IMR-90 (cell line): ENCODE results near the gene FAH. TPM values are rescaled to one million over a fixed set of nuclear protein-coding genes. Genes with fewer than 3 reads are reported as not detected.

ENCODE experiments used
- ATAC-seq: fragments of 200-7000 bp; cut with Tn5 transposase; 2 replicates; pipeline ENCODE4 v1.9.1; 2020; ENCODE audit warnings: low read depth, mild to moderate bottlenecking, moderate library complexity
- BruUV-seq: library from RNA; stranded (reverse); fragments of 400-500 nt; replicated peaks from 2 replicates; lab custom pipeline; 2021; lab: Mats Ljungman, UMichigan
- CTCF ChIA-PET: fragments of 300-600 bp; formaldehyde crosslinking; extraction: SDS; loops from one replicate; lab custom pipeline; 2021; ENCODE audit warnings: antibody characterized with exemption; lab: Yijun Ruan, JAX
- POLR2A ChIA-PET: fragments of 300-600 bp; sonication (Branson Sonifier 250); formaldehyde crosslinking; loops from one replicate; lab custom pipeline; 2022; ENCODE audit warnings: antibody characterized with exemption; ENCODE audit not compliant: unreplicated experiment; lab: Charles Lee
- DNase-seq: peaks from one replicate; pipeline ENCODE4 v3.0.0; 2013
- H2AFZ ChIP-seq: replicated peaks from 2 replicates; pipeline ENCODE3; 2013; ENCODE audit warnings: low read length, mild to moderate bottlenecking; ENCODE audit not compliant: poor library complexity
- H2AK5ac ChIP-seq: 2 replicates; pipeline ENCODE4 v1.6.1; 2013; ENCODE audit warnings: low read depth, low read length, inconsistent platforms
- H2AK9ac ChIP-seq: replicated peaks from 2 replicates; pipeline ENCODE3; 2013; ENCODE audit warnings: mild to moderate bottlenecking, low read depth, low read length, moderate library complexity; ENCODE audit not compliant: poor library complexity
- H2BK120ac ChIP-seq: 2 replicates; pipeline ENCODE4 v1.6.1; 2013; ENCODE audit warnings: low read depth, low read length, inconsistent platforms
- H2BK15ac ChIP-seq: 3 replicates; pipeline ENCODE4 v1.6.1; 2013; ENCODE audit warnings: low read depth, low read length, inconsistent platforms
- H2BK20ac ChIP-seq: 2 replicates; pipeline ENCODE4 v1.6.1; 2013; ENCODE audit warnings: low read depth, mild to moderate bottlenecking, inconsistent platforms, low read length, moderate library complexity
- H2BK5ac ChIP-seq: 2 replicates; pipeline ENCODE4 v1.6.1; 2013; ENCODE audit warnings: mild to moderate bottlenecking, low read depth, low read length, inconsistent platforms; ENCODE audit not compliant: poor library complexity, severe bottlenecking
- H3K14ac ChIP-seq: replicated peaks from 2 replicates; pipeline ENCODE4 v1.6.1; 2013; ENCODE audit warnings: low read depth, low read length, inconsistent platforms
- H3K18ac ChIP-seq: 2 replicates; pipeline ENCODE4 v1.6.1; 2013; ENCODE audit warnings: low read depth, low read length, control low read depth
- H3K23ac ChIP-seq: 2 replicates; pipeline ENCODE4 v1.6.1; 2013; ENCODE audit warnings: low read depth, low read length, inconsistent platforms
- H3K27ac ChIP-seq: 2 replicates; pipeline ENCODE4 v1.5.1; 2013; ENCODE audit warnings: mild to moderate bottlenecking, control low read depth, low read length; ENCODE audit not compliant: insufficient read depth
- H3K27me3 ChIP-seq: 2 replicates; pipeline ENCODE4 v1.6.1; 2013; ENCODE audit warnings: low read length; ENCODE audit not compliant: control insufficient read depth, insufficient read depth
- H3K36me3 ChIP-seq: 2 replicates; pipeline ENCODE4 v1.6.1; 2013; ENCODE audit warnings: low read length, mixed read lengths; ENCODE audit not compliant: control insufficient read depth, insufficient read depth
- H3K4ac ChIP-seq: 2 replicates; pipeline ENCODE4 v1.6.1; 2013; ENCODE audit warnings: low read depth, low read length, inconsistent platforms
- H3K4me1 ChIP-seq: 2 replicates; pipeline ENCODE4 v1.6.1; 2013; ENCODE audit warnings: low read length, mixed read lengths; ENCODE audit not compliant: control insufficient read depth, insufficient read depth
- H3K4me2 ChIP-seq: 2 replicates; pipeline ENCODE4 v1.6.1; 2013; ENCODE audit warnings: low read depth, mild to moderate bottlenecking, control low read depth, low read length, moderate library complexity
- H3K4me3 ChIP-seq: 2 replicates; pipeline ENCODE4 v1.5.1; 2013; ENCODE audit warnings: low read depth, mild to moderate bottlenecking, control low read depth, low read length, moderate library complexity; ENCODE audit not compliant: insufficient read depth
- H3K56ac ChIP-seq: 2 replicates; pipeline ENCODE4 v1.6.1; 2013; ENCODE audit warnings: low read length, inconsistent platforms; ENCODE audit not compliant: insufficient read depth; ENCODE audit errors: extremely low read depth
- H3K79me1 ChIP-seq, 2 experiments: 2 replicates each; pipeline ENCODE4 v1.6.1; 2013; ENCODE audit warnings: low read length in 2 of 2, inconsistent platforms in 1 of 2, low read depth in 1 of 2
- H3K9ac ChIP-seq: 2 replicates; pipeline ENCODE4 v1.6.1; 2013; ENCODE audit warnings: low read depth, low read length, control low read depth
- H3K9me1 ChIP-seq: 2 replicates; pipeline ENCODE4 v1.6.1; 2013; ENCODE audit warnings: low read length, inconsistent platforms; ENCODE audit not compliant: insufficient read depth
- H3K9me3 ChIP-seq: 2 replicates; pipeline ENCODE4 v1.6.1; 2013; ENCODE audit warnings: low read length; ENCODE audit not compliant: control insufficient read depth, insufficient read depth
- H4K20me1 ChIP-seq: 2 replicates; pipeline ENCODE4 v1.6.1; 2013; ENCODE audit warnings: low read length, inconsistent platforms; ENCODE audit not compliant: insufficient read depth
- H4K5ac ChIP-seq: 2 replicates; pipeline ENCODE4 v1.6.1; 2013; ENCODE audit warnings: mild to moderate bottlenecking, low read depth, low read length, control low read depth
- H4K8ac ChIP-seq, 2 experiments: 2 replicates each; pipeline ENCODE4 v1.6.1; 2013; ENCODE audit warnings: low read depth in 2 of 2, low read length in 2 of 2, control low read depth in 1 of 2, inconsistent platforms in 1 of 2
- H4K91ac ChIP-seq: 2 replicates; pipeline ENCODE4 v1.6.1; 2013; ENCODE audit warnings: low read depth, low read length, inconsistent platforms; ENCODE audit not compliant: insufficient read depth
- MAFK ChIP-seq: IDR thresholded peaks from 2 replicates; pipeline ENCODE4 v1.6.1; 2012; ENCODE audit warnings: low read depth, low read length, improper control_type of control experiment
- WGBS, 2 experiments: methylation state at CpG; one replicate each; pipeline versions ENCODE4 v1.1.5 to v1.1.7; 2013; ENCODE audit warnings: missing lambda C conversion rate in 2 of 2; ENCODE audit not compliant: insufficient read length in 1 of 2; ENCODE audit errors: extremely low coverage in 2 of 2; 5-methylcytosine and 5-hydroxymethylcytosine counted together
- dilution Hi-C: fragments of 300-500 bp; cut with HindIII; formaldehyde crosslinking; loops from one replicate; pipeline ENCODE4 v1.14.3; 2018; ENCODE audit warnings: low sequenced_read_pairs; ENCODE audit not compliant: unreplicated experiment
- in situ Hi-C: fragments of 300-500 bp; cut with MboI; formaldehyde crosslinking; loops from 3 replicates; pipeline ENCODE4 v1.14.3; 2019; ENCODE audit warnings: low sequenced_read_pairs, inconsistent platforms, mixed read lengths
- intact Hi-C: fragments of 100-400 bp; cut with micrococcal nuclease; formaldehyde crosslinking; loops from 2 replicates; pipeline ENCODE4 v1.10.0; 2022
- polyA plus RNA-seq, 3 experiments: library from polyadenylated mRNA; depleted of rRNA; stranded (reverse); fragments of >200 nt; gene quantifications; 2 replicates each; pipeline ENCODE4 v1.2.3, GENCODE V29; 2012; ENCODE audit warnings: low replicate concordance in 1 of 3
- total RNA-seq: library from RNA; depleted of rRNA; stranded (reverse); fragments of >200 nt; gene quantifications from 2 replicates; pipeline ENCODE4 v1.2.3, GENCODE V29; 2012
- TF ChIP-seq, protein P1 (sequence below): fragments of 150-350 bp; IDR thresholded peaks from 2 replicates; pipeline ENCODE4 v1.6.1; 2016; ENCODE audit warnings: low read depth, mild to moderate bottlenecking, low read length, moderate library complexity, borderline replicate concordance

FAH gene
- total and polyA plus RNA-seq, 2 of the 4 experiments (the other 2 are of a cell fraction), result 43.1 to 48.6 TPM

DNA sequence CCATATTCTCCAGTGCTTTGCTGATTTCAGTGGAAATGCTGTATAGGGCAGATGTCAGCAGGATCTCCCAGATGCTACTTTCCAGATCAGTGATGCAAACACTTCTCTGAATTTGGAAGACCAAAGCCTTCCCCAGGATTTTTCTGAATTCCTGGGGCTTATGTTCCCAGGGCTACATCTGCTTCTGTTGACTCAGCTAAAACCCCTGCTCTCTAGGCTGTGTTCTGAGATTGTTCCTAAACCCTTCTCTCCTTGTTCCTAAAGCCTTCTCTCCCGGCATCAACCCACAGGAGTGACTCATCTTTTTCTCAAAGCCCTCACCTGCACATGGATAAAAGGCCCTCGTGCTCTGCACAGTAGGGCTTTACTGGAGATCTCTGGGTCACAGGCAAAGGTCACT lies 35.5 kb downstream of the FAH start:
- Histone ChIP-seq H4K91ac (no peak overlapping the region), H2BK5ac (no peak overlapping the region), H3K9ac (no peak overlapping the region), H3K18ac (no peak overlapping the region), H3K14ac (no peak overlapping the region), H3K4me2 (no peak overlapping the region), H2AK9ac (no peak overlapping the region), H3K4ac (no peak overlapping the region), H4K8ac (no peak overlapping the region), H3K79me1 (no peaks in the 10 kb centered on the region), H3K4me1 (0 out of 2 replicates have a peak, but pooled peaks cover 2% of the 10 kb centered on the region), H3K23ac (no peak overlapping the region), H3K56ac (no peak overlapping the region), H3K9me3 (no peaks in the 10 kb centered on the region), H2BK120ac (no peak overlapping the region), H3K9me1 (peaks cover 7% of the 10 kb centered on the region), H2BK20ac (no peak overlapping the region), H2AK5ac (no peak overlapping the region), H4K5ac (no peak overlapping the region), H3K4me3 (no peak overlapping the region), H2BK15ac (no peak overlapping the region), H3K27ac (no peak overlapping the region), H3K36me3 (peaks cover 27% of the 10 kb centered on the region), H4K20me1 (no peaks in the 10 kb centered on the region), H3K27me3 (no peaks in the 10 kb centered on the region), H2AFZ (no peak overlapping the region)
- in situ Hi-C loops, result no loop called here
- dilution Hi-C loops, result no loop called here
- TF ChIP-seq, protein P1, sequence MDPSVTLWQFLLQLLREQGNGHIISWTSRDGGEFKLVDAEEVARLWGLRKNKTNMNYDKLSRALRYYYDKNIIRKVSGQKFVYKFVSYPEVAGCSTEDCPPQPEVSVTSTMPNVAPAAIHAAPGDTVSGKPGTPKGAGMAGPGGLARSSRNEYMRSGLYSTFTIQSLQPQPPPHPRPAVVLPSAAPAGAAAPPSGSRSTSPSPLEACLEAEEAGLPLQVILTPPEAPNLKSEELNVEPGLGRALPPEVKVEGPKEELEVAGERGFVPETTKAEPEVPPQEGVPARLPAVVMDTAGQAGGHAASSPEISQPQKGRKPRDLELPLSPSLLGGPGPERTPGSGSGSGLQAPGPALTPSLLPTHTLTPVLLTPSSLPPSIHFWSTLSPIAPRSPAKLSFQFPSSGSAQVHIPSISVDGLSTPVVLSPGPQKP, result no peak
- TF ChIP-seq MAFK, result peak; percentile 28; the same call in 1 of the 2 replicates
- ChIA-PET POLR2A (no interaction called here), CTCF (no interaction called here)
- ATAC-seq (no peak), DNase-seq (no peak)
- intact Hi-C loops, result no loop called here
- WGBS, 2 experiments, result no CpG with 5 or more reads among the region's 2 CpGs
- BruUV-seq, result no TSS peak
